ENCODE data around the gene RNASE8.

- peak; percentile 63 for TF ChIP-seq CTCF (IDR thresholded peaks at IDR 0.05; ENCODE audit: insufficient read depth, low read depth, low read length)
- TF ChIP-seq EZH2 (IDR thresholded peaks at IDR 0.05; ENCODE audit: insufficient read depth, low read length): no peak
Measured at GRCh38 chr14:21068521-21069387, 11.1 kb downstream of the RNASE8 start.

Data from astrocyte (in vitro differentiated cells and primary cell).